K562 (cell line): ENCODE data around the gene GREB1. TPM values are rescaled to one million over a fixed set of nuclear protein-coding genes. Genes with fewer than 3 reads are reported as not detected.

Source experiments
- ATAC-seq: fragments of 200-7000 bp; cut with Tn5 transposase; 3 replicates; pipeline ENCODE4 v1.9.1; 2020; ENCODE audit warnings: moderate library complexity
- BruUV-seq: library from RNA; stranded (reverse); fragments of 400-500 nt; replicated peaks from 2 replicates; lab custom pipeline; 2021; lab: Mats Ljungman, UMichigan
- CTCF ChIA-PET: fragments of 300-600 bp; formaldehyde crosslinking; extraction: SDS; loops from one replicate; lab custom pipeline; 2021; ENCODE audit warnings: low intra/inter-chr PET ratio; lab: Yijun Ruan, JAX
- POLR2A ChIA-PET: fragments of 300-600, 350-650 bp; sonication (Branson Sonifier 250); formaldehyde crosslinking; extraction: SDS; loops from one replicate; lab custom pipeline; 2021; ENCODE audit warnings: antibody characterized with exemption, inconsistent platforms; lab: Yijun Ruan, JAX
- DNase-seq, 4 experiments: peaks; one replicate each; pipeline versions ENCODE4 v3.0.0 to v3.0.0-alpha.2; 2011 to 2018; ENCODE audit warnings: low spot score in 3 of 4, mixed read lengths in 3 of 4; ENCODE audit errors: extremely low read depth in 1 of 4
- FAIRE-seq: peaks from 2 replicates; lab custom pipeline; 2011; peaks lifted over from hg19 to GRCh38; lab: Jason Lieb, UNC
- H2AFZ ChIP-seq: 2 replicates; pipeline ENCODE4 v1.6.0; 2011; ENCODE audit warnings: low read depth, low read length, control low read depth, inconsistent platforms
- H3K27ac ChIP-seq: fragments of 200-600 bp; 3 replicates; pipeline ENCODE4 v1.8.0; 2011; ENCODE audit warnings: low read depth, mild to moderate bottlenecking, control low read depth, inconsistent platforms, low read length, moderate library complexity, mixed read lengths; ENCODE audit errors: extremely low read depth
- H3K27me3 ChIP-seq, 2 experiments: fragments of 300-600 bp in 1 of 2; 2 replicates in 1 of 2; 3 replicates in 1 of 2; pipeline versions ENCODE4 v1.6.0 to v1.8.0; 2011; ENCODE audit warnings: inconsistent platforms in 2 of 2, low read length in 2 of 2, mild to moderate bottlenecking in 1 of 2, mixed read lengths in 1 of 2, moderate library complexity in 1 of 2; ENCODE audit not compliant: control insufficient read depth in 2 of 2, insufficient read depth in 2 of 2
- H3K36me3 ChIP-seq: fragments of 300-600 bp; 3 replicates; pipeline ENCODE4 v1.8.0; 2011; ENCODE audit warnings: mild to moderate bottlenecking, low read length, inconsistent platforms; ENCODE audit not compliant: control insufficient read depth, insufficient read depth
- H3K4me1 ChIP-seq, 2 experiments: fragments of 200-600 bp in 1 of 2; replicated peaks in 1 of 2; 2 replicates in 1 of 2; 3 replicates in 1 of 2; pipeline versions ENCODE4 v1.5.1 to v1.8.0; 2011; ENCODE audit warnings: inconsistent platforms in 2 of 2, low read length in 2 of 2, mild to moderate bottlenecking in 1 of 2, mixed read lengths in 1 of 2, moderate library complexity in 1 of 2; ENCODE audit not compliant: control insufficient read depth in 2 of 2, insufficient read depth in 2 of 2
- H3K4me2 ChIP-seq: 2 replicates; pipeline ENCODE4 v1.6.1; 2011; ENCODE audit warnings: low read length, control low read depth, inconsistent platforms, mixed read lengths; ENCODE audit not compliant: insufficient read depth
- H3K4me3 ChIP-seq: fragments of 200-600 bp; sonication (generic), shearing (Covaris generic); 2 replicates; pipeline ENCODE4 v1.5.1; 2016; ENCODE audit warnings: control low read depth, inconsistent platforms
- H3K79me2 ChIP-seq: fragments of 200-600 bp; 3 replicates; pipeline ENCODE4 v1.8.0; 2011; ENCODE audit warnings: low read length, inconsistent platforms; ENCODE audit not compliant: control insufficient read depth, insufficient read depth
- H3K9ac ChIP-seq, 2 experiments: 2 replicates each; pipeline versions ENCODE4 v1.6.0 to v1.6.1; 2011; ENCODE audit warnings: low read depth in 2 of 2, low read length in 2 of 2, control low read depth in 1 of 2, inconsistent platforms in 1 of 2, mild to moderate bottlenecking in 1 of 2, mixed read lengths in 1 of 2; ENCODE audit not compliant: insufficient read depth in 1 of 2
- H3K9me1 ChIP-seq: one replicate; pipeline ENCODE4 v1.6.0; 2011; ENCODE audit warnings: inconsistent platforms, mild to moderate bottlenecking, low read length, moderate library complexity; ENCODE audit not compliant: control insufficient read depth, insufficient read depth
- H3K9me3 ChIP-seq: replicated peaks from 2 replicates; pipeline ENCODE4 v1.5.1; 2011; ENCODE audit warnings: low read depth, low read length, inconsistent platforms; ENCODE audit not compliant: control insufficient read depth, insufficient read depth
- H4K20me1 ChIP-seq: replicated peaks from 2 replicates; pipeline ENCODE4 v1.6.1; 2011; ENCODE audit warnings: low read length, inconsistent platforms, mixed read lengths; ENCODE audit not compliant: control insufficient read depth, insufficient read depth
- CBX2 ChIP-seq: fragments of 200-600 bp; sonication (generic); IDR thresholded peaks from one replicate; pipeline ENCODE4 v1.6.1; 2012; ENCODE audit warnings: mild to moderate bottlenecking, low read length, inconsistent platforms; ENCODE audit not compliant: insufficient read depth, poor library complexity, severe bottlenecking
- E2F8 ChIP-seq: fragments of 450-650 bp; IDR thresholded peaks from 2 replicates; pipeline ENCODE4 v1.7.1; 2018; ENCODE audit warnings: mild to moderate bottlenecking, low read depth; ENCODE audit not compliant: partially characterized antibody
- ELF2 ChIP-seq: fragments of 250-450 bp; sonication (Bioruptor Pico); IDR thresholded peaks from 2 replicates; pipeline ENCODE4 v1.5.0; 2021; ENCODE audit warnings: mild to moderate bottlenecking
- ERF ChIP-seq: fragments of 450-650 bp; formaldehyde crosslinking; IDR thresholded peaks from 2 replicates; pipeline ENCODE4 v1.4.0; 2020; ENCODE audit warnings: mild to moderate bottlenecking, mixed read lengths
- FOXK1 ChIP-seq: sonication (generic); formaldehyde crosslinking; IDR thresholded peaks from 2 replicates; pipeline ENCODE4 v1.8.0; 2022; ENCODE audit warnings: missing genetic modification reagents, mild to moderate bottlenecking, borderline replicate concordance
- JUNB ChIP-seq: fragments of 450-650 bp; formaldehyde crosslinking; conservative IDR thresholded peaks from 2 replicates; pipeline ENCODE4 v1.4.0; 2020; ENCODE audit warnings: mild to moderate bottlenecking
- MED1 ChIP-seq: sonication (generic); formaldehyde crosslinking; IDR thresholded peaks from 2 replicates; pipeline ENCODE4 v1.8.1; 2023; ENCODE audit warnings: missing genetic modification reagents, borderline replicate concordance
- MEF2A ChIP-seq: IDR thresholded peaks from 2 replicates; pipeline ENCODE4 v1.6.1; 2011; ENCODE audit warnings: low read depth, mild to moderate bottlenecking, low read length, moderate library complexity; ENCODE audit not compliant: control insufficient read depth
- POLR3G ChIP-seq: IDR thresholded peaks from 2 replicates; pipeline ENCODE4 v1.6.1; 2011; ENCODE audit not compliant: insufficient read length, insufficient replicate concordance; ENCODE audit errors: extremely low read depth
- PPARD ChIP-seq: fragments of 250-450 bp; sonication (Bioruptor Pico); IDR thresholded peaks from 2 replicates; pipeline ENCODE4 v1.8.0; 2022; ENCODE audit warnings: inconsistent platforms, mild to moderate bottlenecking, moderate library complexity
- RUNX1 ChIP-seq: sonication (generic); IDR thresholded peaks from 2 replicates; pipeline ENCODE4 v1.6.1; 2016; ENCODE audit warnings: antibody characterized with exemption, low read depth
- SMAD4 ChIP-seq: fragments of 250-450 bp; sonication (Bioruptor Pico); conservative IDR thresholded peaks from 2 replicates; pipeline ENCODE4 v1.8.0; 2021; ENCODE audit warnings: inconsistent platforms, mild to moderate bottlenecking, moderate library complexity
- U2AF2 ChIP-seq: fragments of 200-400 bp; formaldehyde crosslinking; optimal IDR thresholded peaks from 2 replicates; pipeline ENCODE3; 2017; ENCODE audit warnings: low read depth, mild to moderate bottlenecking, low read length
- ZBTB17 ChIP-seq: fragments of 450-650 bp; formaldehyde crosslinking; IDR thresholded peaks from 2 replicates; pipeline ENCODE4 v1.4.0; 2020; ENCODE audit warnings: mild to moderate bottlenecking
- ZNF445 ChIP-seq: fragments of 250-450 bp; sonication (Bioruptor Pico); IDR thresholded peaks from 2 replicates; pipeline ENCODE4 v1.4.0; 2020; ENCODE audit warnings: low read depth, mild to moderate bottlenecking, moderate library complexity
- ZNF512 ChIP-seq: IDR thresholded peaks from 2 replicates; pipeline ENCODE4 v1.6.1; 2016; ENCODE audit warnings: missing genetic modification characterization, missing compliant biosample characterization
- WGBS: fragments of 100-300 bp; shearing (Covaris generic); methylation state at CpG from one replicate; pipeline ENCODE4 v1.1.6; 2016; ENCODE audit warnings: low coverage, mixed read lengths; ENCODE audit not compliant: insufficient coverage; ENCODE audit errors: missing lambda C conversion rate; 5-methylcytosine and 5-hydroxymethylcytosine counted together
- in situ Hi-C: fragments of 300-500 bp; cut with MboI; formaldehyde crosslinking; loops from 4 replicates; pipeline ENCODE4 v1.15.0; 2018; ENCODE audit warnings: inconsistent platforms, mixed read lengths
- intact Hi-C: fragments of 100-400 bp; cut with micrococcal nuclease; formaldehyde crosslinking; loops from 2 replicates; pipeline ENCODE4 v1.14.2; 2022
- polyA plus RNA-seq, 8 experiments: library from polyadenylated mRNA; depleted of rRNA in 4 of 8; stranded (reverse) in 5 of 8; unstranded in 3 of 8; fragments of >200 nt; fragmentation: Nextera tagmentation in 2 of 8; fragmentation: Illumina TruSeq in 1 of 8; extraction: Ambion mirVana in 2 of 8; extraction: Trizol in 1 of 8; gene quantifications; 2 replicates each; pipeline versions ENCODE4 v1.2.1 to v1.2.3, GENCODE V29; 2011 to 2014; ENCODE audit warnings: inconsistent platforms in 1 of 8, missing spikeins in 1 of 8
- total RNA-seq, 7 experiments: library from RNA; depleted of rRNA in 6 of 7; stranded (reverse); fragments of >200 nt in 6 of 7; fragmentation: Illumina TruSeq in 2 of 7; extraction: Trizol in 2 of 7; gene quantifications; 2 replicates each; pipeline versions ENCODE4 v1.2.1 to v1.2.3, GENCODE V29; 2011 to 2021; ENCODE audit warnings: low replicate concordance in 1 of 7

Gene GREB1
- total and polyA plus RNA-seq, 9 of the 15 experiments (the other 6 are each of a cell fraction or from before 2014, with no cell fraction given), result 0.04 to 0.86 (median 0.10) TPM; not detected in 1

- DNase-seq (no peak), ATAC-seq (no peak), FAIRE-seq (no peak)
- POLR2A ChIA-PET, result no interaction called here
- in situ Hi-C loops, result no loop called here
- Histone ChIP-seq H3K9me3 (no peaks in the 10 kb centered on the region), H3K27ac (no peak overlapping the region), H3K4me2 (no peak overlapping the region), H4K20me1 (no peaks in the 10 kb centered on the region), H3K36me3 (no peaks in the 10 kb centered on the region), H3K4me1 (no peaks in the 10 kb centered on the region), H3K9ac (no peak overlapping the region), H3K9me1 (no peaks in the 10 kb centered on the region), H3K27me3 (peaks cover 17 to 57% of the 10 kb centered on the region in 2 experiments), H3K79me2 (no peaks in the 10 kb centered on the region), H3K4me3 (no peak overlapping the region), H2AFZ (no peak overlapping the region)
- TF ChIP-seq ZBTB17 (CRISPR knock-in tag) (no peak), SMAD4 (CRISPR knock-in tag) (no peak), ZNF445 (CRISPR knock-in tag) (no peak), JUNB (CRISPR knock-in tag) (no peak), MED1 (no peak), ERF (CRISPR knock-in tag) (no peak), PPARD (no peak), ZNF512 (no peak), U2AF2 (no peak), FOXK1 (no peak), ELF2 (CRISPR knock-in tag) (no peak), MEF2A (no peak), RUNX1 (no peak), CBX2 (no peak), E2F8 (no peak), POLR3G (no peak)
- CTCF ChIA-PET, result no interaction called here
- WGBS, result 0% methylated on average over 3 of the region's 3 CpGs
- intact Hi-C loops, result no loop called here
- no TSS peak for BruUV-seq
Measured at GRCh38 chr2:11509657-11510360, 24.0 kb upstream of the GREB1 start.
